ENCODE measurements around the gene TEX36.

GRCh38 chr10:125641398-125641797 is 41.6 kb downstream of the TEX36 start:
- TF ChIP-seq CTCF (IDR thresholded peaks at IDR 0.05) = no peak
- TF ChIP-seq POLR2A (IDR thresholded peaks at IDR 0.05) = no peak
